ENCODE measurements around the gene HDAC1.

The HDAC1 gene

GRCh38 chr1:32335535-32335789 lies 43.6 kb downstream of the HDAC1 start:
- Mint-ChIP-seq H3K9me3 (no peaks in the 10 kb centered on the region), H3K4me1 (peaks cover 67% of the 10 kb centered on the region), H3K27ac (no peak overlapping the region), H3K4me3 (peak overlapping the region; percentile 96), H3K27me3 (ENCODE audit: low read depth, poor library complexity) (no peaks in the 10 kb centered on the region), H3K36me3 (ENCODE audit: low read depth) (peaks cover 34% of the 10 kb centered on the region)
- no peak for DNase-seq
- TF ChIP-seq, protein P1, sequence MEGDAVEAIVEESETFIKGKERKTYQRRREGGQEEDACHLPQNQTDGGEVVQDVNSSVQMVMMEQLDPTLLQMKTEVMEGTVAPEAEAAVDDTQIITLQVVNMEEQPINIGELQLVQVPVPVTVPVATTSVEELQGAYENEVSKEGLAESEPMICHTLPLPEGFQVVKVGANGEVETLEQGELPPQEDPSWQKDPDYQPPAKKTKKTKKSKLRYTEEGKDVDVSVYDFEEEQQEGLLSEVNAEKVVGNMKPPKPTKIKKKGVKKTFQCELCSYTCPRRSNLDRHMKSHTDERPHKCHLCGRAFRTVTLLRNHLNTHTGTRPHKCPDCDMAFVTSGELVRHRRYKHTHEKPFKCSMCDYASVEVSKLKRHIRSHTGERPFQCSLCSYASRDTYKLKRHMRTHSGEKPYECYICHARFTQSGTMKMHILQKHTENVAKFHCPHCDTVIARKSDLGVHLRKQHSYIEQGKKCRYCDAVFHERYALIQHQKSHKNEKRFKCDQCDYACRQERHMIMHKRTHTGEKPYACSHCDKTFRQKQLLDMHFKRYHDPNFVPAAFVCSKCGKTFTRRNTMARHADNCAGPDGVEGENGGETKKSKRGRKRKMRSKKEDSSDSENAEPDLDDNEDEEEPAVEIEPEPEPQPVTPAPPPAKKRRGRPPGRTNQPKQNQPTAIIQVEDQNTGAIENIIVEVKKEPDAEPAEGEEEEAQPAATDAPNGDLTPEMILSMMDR (IDR thresholded peaks at IDR 0.05): no peak

- Mint-ChIP-seq H3K4me1 (peaks cover 62% of the 10 kb centered on the region), H3K27ac (peak within 1 kb of the TSS; percentile 97), H3K36me3 (ENCODE audit: low read depth) (peaks cover 34% of the 10 kb centered on the region), H3K27me3 (ENCODE audit: low read depth, poor library complexity) (no peaks in the 10 kb centered on the region), H3K9me3 (no peaks in the 10 kb centered on the region), H3K4me3 (peak within 1 kb of the TSS; percentile 96)
- peak; percentile 93 for DNase-seq
- TF ChIP-seq, protein P1 (IDR thresholded peaks at IDR 0.05): no peak
These were observed 44.1 kb downstream of the HDAC1 start, which contains the start of gene MARCKSL1 for GRCh38 chr1:32335790-32336590. MARCKSL1 (minus strand) TSS chr1:32336233; CDS start chr1:32336033, 200 bp downstream.

GRCh38 chr1:32336591-32336932 lies 44.7 kb downstream of the HDAC1 start:
- peak overlapping the region; percentile 73 for H3K4me3 Mint-ChIP-seq
- no peak for DNase-seq
- H3K4me1 Mint-ChIP-seq: peaks cover 56% of the 10 kb centered on the region
- peaks cover 28% of the 10 kb centered on the region for H3K36me3 Mint-ChIP-seq (ENCODE audit: low read depth)
- H3K27me3 Mint-ChIP-seq (ENCODE audit: low read depth, poor library complexity): no peaks in the 10 kb centered on the region
- TF ChIP-seq, protein P1 (IDR thresholded peaks at IDR 0.05): no peak
- no peak overlapping the region for H3K27ac Mint-ChIP-seq
- H3K9me3 Mint-ChIP-seq: no peaks in the 10 kb centered on the region

GRCh38 chr1:32336963-32337675 lies 45.2 kb downstream of the HDAC1 start:
- DNase-seq: no peak
- Mint-ChIP-seq H3K4me1 (peaks cover 51% of the 10 kb centered on the region), H3K27ac (no peak overlapping the region), H3K9me3 (no peaks in the 10 kb centered on the region), H3K36me3 (ENCODE audit: low read depth) (peaks cover 22% of the 10 kb centered on the region), H3K27me3 (ENCODE audit: low read depth, poor library complexity) (no peaks in the 10 kb centered on the region), H3K4me3 (peak overlapping the region; percentile 73)
- TF ChIP-seq, protein P1 (IDR thresholded peaks at IDR 0.05): no peak

- peaks cover 17% of the 10 kb centered on the region for H3K36me3 Mint-ChIP-seq (ENCODE audit: low read depth)
- H3K4me3 Mint-ChIP-seq: peak overlapping the region; percentile 31
- H3K4me1 Mint-ChIP-seq: peaks cover 43% of the 10 kb centered on the region
- no peak overlapping the region for H3K27ac Mint-ChIP-seq
- H3K9me3 Mint-ChIP-seq: no peaks in the 10 kb centered on the region
- H3K27me3 Mint-ChIP-seq (ENCODE audit: low read depth, poor library complexity): no peaks in the 10 kb centered on the region
- DNase-seq: no peak
- TF ChIP-seq, protein P1 (IDR thresholded peaks at IDR 0.05): no peak
These were observed 46.2 kb downstream of the HDAC1 start for GRCh38 chr1:32337855-32338636.

Data from nephron progenitor cell (in vitro differentiated cells).